Measurements from ENCODE around the gene ZC3H7B. TPM values are rescaled to one million over a fixed set of nuclear protein-coding genes. Genes with fewer than 3 reads are reported as not detected.

The ZC3H7B gene
- total RNA-seq, 2 experiments from 2014 or later, result 41.7 to 43.4 TPM

- intact Hi-C loops (cut with DNase I, micrococcal nuclease), result no loop called here
- DNase-seq (no peak), ATAC-seq (no peak)
- Mint-ChIP-seq H3K4me1 (no peaks in the 10 kb centered on the region), H3K36me3 (ENCODE audit: low read depth) (peaks cover 58% of the 10 kb centered on the region), H3K27me3 (no peaks in the 10 kb centered on the region), H3K9me3 (ENCODE audit: low read depth) (no peaks in the 10 kb centered on the region), H3K27ac (no peak overlapping the region), H3K4me3 (no peak overlapping the region)
- ChIA-PET CTCF (interaction anchor here (0.6 kb wide), 1 partner anchor 340 kb away, joined by 3 read pairs; no protein-coding TSS in a partner anchor), POLR2A (no interaction called here)
Observed at GRCh38 chr22:41263704-41264103, 37.6 kb upstream of the ZC3H7B start.

- peaks cover 56% of the 10 kb centered on the region for H3K36me3 Mint-ChIP-seq (ENCODE audit: low read depth)
- intact Hi-C loops (cut with DNase I, micrococcal nuclease), result no loop called here
- no peaks in the 10 kb centered on the region for H3K27me3 Mint-ChIP-seq
- CTCF ChIA-PET, result no interaction called here
- H3K9me3 Mint-ChIP-seq (ENCODE audit: low read depth), result no peaks in the 10 kb centered on the region
- POLR2A ChIA-PET, result interaction anchor here (0.8 kb wide), 1 partner anchor 9 kb away, joined by 3 read pairs; no protein-coding TSS in a partner anchor
- DNase-seq, result no peak
- no peaks in the 10 kb centered on the region for H3K4me1 Mint-ChIP-seq
- ATAC-seq, result no peak
- H3K27ac Mint-ChIP-seq, result no peak overlapping the region
- no peak overlapping the region for H3K4me3 Mint-ChIP-seq
Observed at GRCh38 chr22:41264408-41264941, 36.9 kb upstream of the ZC3H7B start.

GRCh38 chr22:41267958-41268357 lies 33.4 kb upstream of the ZC3H7B start:
- Mint-ChIP-seq H3K27ac (no peak overlapping the region), H3K9me3 (ENCODE audit: low read depth) (no peaks in the 10 kb centered on the region), H3K36me3 (ENCODE audit: low read depth) (peaks cover 55% of the 10 kb centered on the region), H3K4me3 (no peak overlapping the region), H3K27me3 (no peaks in the 10 kb centered on the region), H3K4me1 (no peaks in the 10 kb centered on the region)
- DNase-seq (no peak), ATAC-seq (no peak)
- intact Hi-C loops (cut with DNase I, micrococcal nuclease), result no loop called here
- ChIA-PET POLR2A (interaction anchor here (0.8 kb wide), 1 partner anchor 832 kb away, joined by 3 read pairs; no protein-coding TSS in a partner anchor), CTCF (no interaction called here)

GRCh38 chr22:41271787-41272186 lies 29.5 kb upstream of the ZC3H7B start:
- no peak overlapping the region for H3K4me3 Mint-ChIP-seq
- CTCF ChIA-PET, result no interaction called here
- POLR2A ChIA-PET, result interaction anchor here (0.7 kb wide), 1 partner anchor 246 kb away, joined by 4 read pairs; no protein-coding TSS in a partner anchor
- ATAC-seq, result no peak
- H3K36me3 Mint-ChIP-seq (ENCODE audit: low read depth), result peaks cover 65% of the 10 kb centered on the region
- no peak for DNase-seq
- no peaks in the 10 kb centered on the region for H3K27me3 Mint-ChIP-seq
- intact Hi-C loops (cut with DNase I, micrococcal nuclease), result no loop called here
- no peak overlapping the region for H3K27ac Mint-ChIP-seq
- H3K9me3 Mint-ChIP-seq (ENCODE audit: low read depth), result no peaks in the 10 kb centered on the region
- no peaks in the 10 kb centered on the region for H3K4me1 Mint-ChIP-seq

- no peak for ATAC-seq
- POLR2A ChIA-PET, result interaction anchor here (1.0 kb wide), 1 partner anchor 9 kb away, joined by 3 read pairs; no protein-coding TSS in a partner anchor
- no peak overlapping the region for H3K4me3 Mint-ChIP-seq
Observed at GRCh38 chr22:41273128-41273527, 28.2 kb upstream of the ZC3H7B start.

GRCh38 chr22:41274856-41275255 lies 26.5 kb upstream of the ZC3H7B start:
- Mint-ChIP-seq H3K4me1 (peaks cover 1% of the 10 kb centered on the region), H3K4me3 (no peak overlapping the region), H3K9me3 (ENCODE audit: low read depth) (no peaks in the 10 kb centered on the region), H3K27me3 (no peaks in the 10 kb centered on the region), H3K27ac (no peak overlapping the region), H3K36me3 (ENCODE audit: low read depth) (peaks cover 70% of the 10 kb centered on the region)
- ChIA-PET CTCF (no interaction called here), POLR2A (no interaction called here)
- DNase-seq (no peak), ATAC-seq (no peak)
- intact Hi-C loops (cut with DNase I, micrococcal nuclease), result no loop called here

More at GRCh38 chr22:41273128-41273527, 28.2 kb upstream of the ZC3H7B start:
- H3K9me3 Mint-ChIP-seq (ENCODE audit: low read depth), result no peaks in the 10 kb centered on the region
- CTCF ChIA-PET, result no interaction called here
- no peak overlapping the region for H3K27ac Mint-ChIP-seq
- H3K36me3 Mint-ChIP-seq (ENCODE audit: low read depth), result peaks cover 65% of the 10 kb centered on the region
- H3K4me1 Mint-ChIP-seq, result peaks cover 1% of the 10 kb centered on the region
- DNase-seq, result no peak
- H3K27me3 Mint-ChIP-seq, result no peaks in the 10 kb centered on the region
- intact Hi-C loops (cut with DNase I, micrococcal nuclease), result no loop called here

GRCh38 chr22:41280065-41280464 lies 21.3 kb upstream of the ZC3H7B start:
- Mint-ChIP-seq H3K27me3 (no peaks in the 10 kb centered on the region), H3K4me1 (peaks cover 28% of the 10 kb centered on the region), H3K4me3 (no peak overlapping the region), H3K9me3 (ENCODE audit: low read depth) (no peaks in the 10 kb centered on the region), H3K27ac (no peak overlapping the region), H3K36me3 (ENCODE audit: low read depth) (peaks cover 67% of the 10 kb centered on the region)
- CTCF ChIA-PET, result no interaction called here
- intact Hi-C loops (cut with DNase I, micrococcal nuclease), result loop anchor here in 1 of 2 experiments (10.0 kb wide), 1 partner anchor 1335 kb away; the partner anchor contains the start of gene POLDIP3
- DNase-seq, result no peak
- POLR2A ChIA-PET, result interaction anchor here (0.6 to 1.1 kb wide), 3 partner anchors 24 to 192 kb away, joined by 3 to 5 read pairs (median 3); no protein-coding TSS in a partner anchor
- no peak for ATAC-seq

GRCh38 chr22:41280854-41281253 lies 20.5 kb upstream of the ZC3H7B start:
- Mint-ChIP-seq H3K27me3 (no peaks in the 10 kb centered on the region), H3K36me3 (ENCODE audit: low read depth) (peaks cover 67% of the 10 kb centered on the region), H3K4me3 (no peak overlapping the region), H3K9me3 (ENCODE audit: low read depth) (no peaks in the 10 kb centered on the region), H3K4me1 (peaks cover 30% of the 10 kb centered on the region), H3K27ac (no peak overlapping the region)
- ChIA-PET POLR2A (interaction anchor here (1.1 kb wide), 1 partner anchor 25 kb away, joined by 3 read pairs; no protein-coding TSS in a partner anchor), CTCF (interaction anchor here (1.0 to 1.2 kb wide), 2 partner anchors 15 to 19 kb away, joined by 3 to 4 read pairs; no protein-coding TSS in a partner anchor)
- intact Hi-C loops (cut with DNase I, micrococcal nuclease), result loop anchor here in 1 of 2 experiments (10.0 kb wide), 1 partner anchor 1334 kb away; the partner anchor contains the start of gene POLDIP3
- ATAC-seq (no peak), DNase-seq (no peak)

GRCh38 chr22:41284465-41284864 lies 16.9 kb upstream of the ZC3H7B start:
- ChIA-PET POLR2A (interaction anchor here (0.8 kb wide), 1 partner anchor 17 kb away, joined by 3 read pairs; the partner anchor contains the start of gene ZC3H7B), CTCF (no interaction called here)

GRCh38 chr22:41285441-41285819 lies 15.9 kb upstream of the ZC3H7B start:
- ChIA-PET CTCF (interaction anchor here (0.6 to 1.9 kb wide), 2 partner anchors 16 to 48 kb away, joined by 4 to 5 read pairs; partner anchors contain the start of gene ZC3H7B), POLR2A (interaction anchor here (0.7 to 2.1 kb wide), 10 partner anchors 9 to 349 kb away, joined by 3 to 20 read pairs (median 6); partner anchors contain the start of genes ACO2, DESI1, PHF5A and TEF)
- Mint-ChIP-seq H3K9me3 (ENCODE audit: low read depth) (no peaks in the 10 kb centered on the region), H3K36me3 (ENCODE audit: low read depth) (peaks cover 37% of the 10 kb centered on the region), H3K4me3 (peak overlapping the region; percentile 88), H3K27ac (peak overlapping the region; percentile 97), H3K27me3 (no peaks in the 10 kb centered on the region), H3K4me1 (peaks cover 33% of the 10 kb centered on the region)
- intact Hi-C loops (cut with DNase I, micrococcal nuclease), result loop anchor here (5.0 to 10.0 kb wide), 3 partner anchors 257 to 1329 kb away; partner anchors contain the start of genes POLDIP3 (in 1 of the 2) and POLR3H (in 1 of the 2)
- DNase-seq (peak; percentile 96), ATAC-seq (peak; percentile 58)

More at GRCh38 chr22:41284465-41284864, 16.9 kb upstream of the ZC3H7B start:
- no peak for ATAC-seq
- H3K9me3 Mint-ChIP-seq (ENCODE audit: low read depth), result no peaks in the 10 kb centered on the region
- H3K36me3 Mint-ChIP-seq (ENCODE audit: low read depth), result peaks cover 39% of the 10 kb centered on the region
- no peaks in the 10 kb centered on the region for H3K27me3 Mint-ChIP-seq
- peak overlapping the region; percentile 94 for H3K27ac Mint-ChIP-seq
- DNase-seq, result no peak
- H3K4me3 Mint-ChIP-seq, result peak overlapping the region; percentile 88
- H3K4me1 Mint-ChIP-seq, result peaks cover 33% of the 10 kb centered on the region
- intact Hi-C loops (cut with DNase I, micrococcal nuclease), result loop anchor here in 1 of 2 experiments (10.0 kb wide), 1 partner anchor 1330 kb away; the partner anchor contains the start of gene POLDIP3

GRCh38 chr22:41285820-41286638 lies 15.3 kb upstream of the ZC3H7B start, which contains the start of gene RANGAP1:
TSS of gene RANGAP1 (minus strand) at chr22:41286187. CDS start at chr22:41281044, 5,143 bp downstream.
- no peaks in the 10 kb centered on the region for H3K9me3 Mint-ChIP-seq (ENCODE audit: low read depth)
- H3K27ac Mint-ChIP-seq, result peak within 1 kb of the TSS; percentile 97
- ATAC-seq (peak; percentile 94), DNase-seq (peak; percentile 99)
- POLR2A ChIA-PET, result interaction anchor here (0.6 to 2.1 kb wide), 15 partner anchors 10 to 363 kb away, joined by 3 to 20 read pairs (median 5); partner anchors contain the start of genes ACO2, DESI1, PHF5A and PMM1
- H3K4me1 Mint-ChIP-seq, result peaks cover 33% of the 10 kb centered on the region
- CTCF ChIA-PET, result interaction anchor here (0.6 to 3.3 kb wide), 7 partner anchors 15 to 805 kb away, joined by 3 to 15 read pairs (median 4); partner anchors contain the start of genes EP300, NDUFA6 and ZC3H7B
- H3K27me3 Mint-ChIP-seq, result no peaks in the 10 kb centered on the region
- intact Hi-C loops (cut with DNase I, micrococcal nuclease), result loop anchor here (1.0 to 10.0 kb wide), 20 partner anchors 15 to 1329 kb away; partner anchors contain the start of genes ACO2 (in 2 of the 2), L3MBTL2 (in 2 of the 2), POLR3H (in 2 of the 2) and RBX1 (in 2 of the 2)
- peaks cover 31% of the 10 kb centered on the region for H3K36me3 Mint-ChIP-seq (ENCODE audit: low read depth)
- peak within 1 kb of the TSS; percentile 88 for H3K4me3 Mint-ChIP-seq
